Measurements from ENCODE around the gene CATSPERD.
"Not testable (repeated sequence)": the region's sequence is repeated elsewhere in the genome, so short reads cannot be mapped to it uniquely, and the experiment has no call there.

The CATSPERD gene

DNA sequence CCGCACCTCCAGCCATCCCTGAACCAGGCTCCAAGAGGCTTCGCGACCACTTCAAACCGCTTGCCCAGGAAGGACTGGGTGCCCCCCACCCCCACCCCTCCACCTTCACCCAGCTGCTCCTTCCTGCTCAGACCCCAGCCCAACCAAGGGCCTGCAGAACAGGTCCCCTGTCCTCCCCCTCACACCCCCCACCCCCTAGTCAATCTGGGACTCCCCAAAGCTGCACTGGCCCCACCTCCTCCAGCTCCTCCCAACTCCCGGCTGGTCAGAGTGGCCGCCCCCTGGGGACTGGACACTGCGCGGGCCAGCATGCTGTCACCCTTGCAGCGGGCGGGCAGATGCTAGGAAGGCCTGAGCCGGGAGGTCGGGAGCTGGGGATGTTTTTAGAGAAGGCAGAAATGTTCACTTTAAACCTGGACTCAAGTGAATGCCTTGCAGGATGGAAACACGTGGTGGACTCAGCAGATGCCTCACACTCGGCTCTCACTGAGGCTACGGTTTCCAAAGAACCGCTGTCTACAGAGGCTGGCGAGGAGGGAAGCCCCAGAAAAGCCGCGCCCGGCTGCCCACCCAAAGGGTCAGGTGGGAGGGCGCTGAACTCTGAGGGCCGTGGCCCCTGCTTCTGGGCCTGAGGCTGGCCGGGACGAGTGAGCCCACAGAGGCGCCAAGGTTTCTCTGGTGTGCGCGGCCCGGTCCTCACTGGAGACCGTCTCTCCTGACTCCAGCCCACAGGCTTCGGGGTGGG is 22.4 kb upstream of the CATSPERD start:
- no peak for DNase-seq

DNA sequence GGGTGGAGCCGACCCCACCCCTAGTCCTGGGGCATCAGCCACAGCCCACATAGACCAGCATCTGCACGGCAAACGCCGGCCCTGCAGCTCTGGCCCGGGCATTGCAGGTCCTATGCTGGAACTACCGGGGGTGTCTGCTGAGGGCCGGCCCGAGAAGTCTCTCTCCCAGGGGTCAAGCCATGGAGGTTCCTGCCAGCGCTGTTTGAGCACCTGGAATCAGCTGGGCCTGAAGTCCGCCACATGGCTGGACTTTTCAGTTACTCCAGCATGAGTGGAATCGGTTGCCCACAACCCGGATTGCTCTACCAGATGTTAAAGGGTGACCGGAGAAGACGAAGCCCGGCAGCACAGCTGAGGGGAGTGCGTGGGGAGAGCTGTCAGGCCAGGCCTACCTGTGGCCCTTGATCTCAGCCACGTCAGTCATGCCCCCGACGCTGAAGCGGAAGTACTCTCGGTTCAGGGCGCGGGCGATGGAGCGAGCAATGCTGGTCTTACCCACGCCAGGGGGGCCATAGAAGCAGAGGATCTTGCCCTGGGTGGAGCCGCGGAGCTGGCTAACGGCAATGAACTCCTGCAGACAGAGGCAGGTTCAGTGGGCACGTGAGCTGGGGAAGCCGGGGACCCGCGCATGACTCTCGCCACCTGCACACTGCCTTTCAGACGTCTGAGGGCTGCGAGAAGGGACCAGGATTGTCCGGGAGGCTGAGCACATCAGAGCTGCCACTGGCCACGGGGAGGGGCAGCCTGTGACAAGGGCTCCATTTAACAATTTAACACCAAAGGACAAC is 21.6 kb upstream of the CATSPERD start:
- DNase-seq = no peak

DNA sequence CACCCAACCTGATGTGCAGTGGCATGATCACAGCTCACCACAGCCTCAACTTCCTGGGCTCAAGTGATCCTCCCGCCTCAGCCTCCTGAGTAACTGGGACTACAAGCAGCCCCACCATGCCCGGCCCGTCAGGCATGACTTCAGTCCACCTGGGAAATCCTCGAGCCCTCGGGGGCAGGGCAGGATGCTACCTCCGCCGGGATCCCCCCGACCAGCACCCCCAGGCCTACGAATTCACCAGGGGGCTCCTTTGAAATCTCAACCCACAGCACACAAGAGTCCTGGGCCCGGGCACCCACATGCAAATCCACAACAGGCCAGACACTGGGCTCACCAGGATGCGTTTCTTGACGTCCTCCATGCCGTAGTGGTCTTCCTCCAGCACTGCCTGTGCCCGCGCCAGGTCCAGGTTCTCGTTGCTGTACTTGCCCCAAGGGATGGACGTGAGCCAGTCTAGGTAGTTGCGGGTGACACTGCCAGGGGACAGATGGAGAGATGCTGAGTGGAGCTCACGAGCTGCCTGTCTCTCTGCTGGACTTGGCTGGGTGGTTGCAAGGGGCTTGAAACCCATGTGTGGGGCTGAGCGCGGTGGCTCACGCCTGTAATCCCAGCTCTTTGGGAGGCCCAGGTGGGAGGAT is 19.9 kb upstream of the CATSPERD start:
- DNase-seq = no peak

DNA sequence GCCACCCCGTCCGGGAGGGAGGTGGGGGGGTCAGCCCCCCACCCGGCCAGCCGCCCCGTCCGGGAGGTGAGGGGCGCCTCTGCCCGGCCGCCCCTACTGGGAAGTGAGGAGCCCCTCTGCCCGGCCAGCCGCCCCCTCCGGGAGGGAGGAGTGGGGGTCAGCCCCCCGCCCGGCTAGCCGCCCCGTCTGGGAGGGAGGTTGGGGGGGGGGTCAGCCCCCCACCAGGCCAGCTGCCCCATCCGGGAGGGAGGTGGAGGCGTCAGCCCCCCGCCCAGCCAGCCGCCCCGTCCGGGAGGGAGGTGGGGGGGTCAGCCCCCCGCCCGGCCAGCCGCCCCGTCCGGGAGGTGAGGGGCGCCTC is 18.4 kb upstream of the CATSPERD start:
- DNase-seq = not testable (repeated sequence)

DNA sequence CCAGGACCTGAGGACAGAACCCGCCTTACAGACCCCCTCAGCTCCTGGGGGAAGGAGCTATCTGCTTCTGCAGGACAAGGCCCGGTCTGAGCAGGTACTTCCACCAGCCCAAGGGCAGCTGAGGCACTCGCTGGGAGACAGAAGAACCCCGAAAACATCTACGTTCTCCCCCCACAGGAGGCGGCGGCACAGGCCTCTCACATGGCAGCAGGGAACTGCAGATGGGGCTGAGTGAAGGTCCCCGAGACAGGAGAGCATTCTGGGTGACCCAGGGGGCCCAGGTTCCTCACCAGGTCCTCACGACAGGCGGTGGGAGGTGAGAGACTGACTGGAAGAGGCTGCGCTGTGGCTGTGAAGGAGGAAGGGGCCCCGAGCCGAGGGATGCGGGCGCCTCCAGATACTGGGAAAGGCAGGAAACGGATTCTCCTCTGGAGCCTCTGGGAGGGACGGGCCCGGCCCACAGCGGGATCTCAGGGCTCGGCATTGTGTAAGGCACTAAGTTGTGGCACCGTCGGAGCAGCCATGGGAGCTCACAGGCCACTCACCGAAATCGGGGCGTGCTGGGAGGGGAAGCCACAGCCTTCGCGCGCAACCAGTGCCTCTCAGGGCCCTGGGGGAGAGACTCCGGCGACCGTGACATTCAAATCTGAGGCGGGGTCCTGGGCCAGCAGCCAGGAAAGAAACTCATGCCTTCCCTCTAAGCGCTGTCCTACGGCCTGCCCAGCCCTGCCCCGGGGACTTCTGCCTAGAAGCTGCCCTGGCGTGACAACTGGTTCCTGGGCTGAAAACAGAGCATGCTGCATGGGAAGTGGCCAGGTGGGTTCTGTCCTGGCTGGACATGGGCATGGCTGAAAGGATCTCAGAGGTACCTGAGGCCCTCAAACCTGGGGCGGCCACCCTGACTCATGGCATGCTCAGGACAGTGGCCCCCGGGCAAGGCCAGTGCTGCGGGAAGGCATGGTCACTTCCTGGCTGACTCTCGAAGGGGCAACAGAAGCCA is 16.3 kb upstream of the CATSPERD start:
- DNase-seq = no peak

DNA sequence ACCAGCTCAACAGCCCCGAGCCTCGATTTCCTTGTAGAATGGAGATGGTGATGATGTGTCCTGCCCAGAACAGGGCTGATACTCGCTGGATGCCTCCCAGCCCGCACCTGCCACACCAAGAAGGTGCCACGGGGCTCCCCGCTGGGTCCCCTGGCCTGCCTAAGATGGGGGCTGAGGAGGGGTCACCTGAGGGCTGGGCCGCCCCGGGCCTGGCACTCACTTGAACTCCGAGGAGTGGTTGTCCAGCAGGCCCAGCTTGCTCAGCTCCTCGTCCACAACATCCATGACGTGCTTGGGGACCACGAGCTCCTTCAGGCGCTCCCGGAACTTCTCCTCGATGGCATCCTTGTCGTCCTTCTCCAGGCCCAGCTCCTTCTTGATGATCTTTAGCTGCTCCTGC is 14.9 kb upstream of the CATSPERD start:
- DNase-seq = no peak

DNA sequence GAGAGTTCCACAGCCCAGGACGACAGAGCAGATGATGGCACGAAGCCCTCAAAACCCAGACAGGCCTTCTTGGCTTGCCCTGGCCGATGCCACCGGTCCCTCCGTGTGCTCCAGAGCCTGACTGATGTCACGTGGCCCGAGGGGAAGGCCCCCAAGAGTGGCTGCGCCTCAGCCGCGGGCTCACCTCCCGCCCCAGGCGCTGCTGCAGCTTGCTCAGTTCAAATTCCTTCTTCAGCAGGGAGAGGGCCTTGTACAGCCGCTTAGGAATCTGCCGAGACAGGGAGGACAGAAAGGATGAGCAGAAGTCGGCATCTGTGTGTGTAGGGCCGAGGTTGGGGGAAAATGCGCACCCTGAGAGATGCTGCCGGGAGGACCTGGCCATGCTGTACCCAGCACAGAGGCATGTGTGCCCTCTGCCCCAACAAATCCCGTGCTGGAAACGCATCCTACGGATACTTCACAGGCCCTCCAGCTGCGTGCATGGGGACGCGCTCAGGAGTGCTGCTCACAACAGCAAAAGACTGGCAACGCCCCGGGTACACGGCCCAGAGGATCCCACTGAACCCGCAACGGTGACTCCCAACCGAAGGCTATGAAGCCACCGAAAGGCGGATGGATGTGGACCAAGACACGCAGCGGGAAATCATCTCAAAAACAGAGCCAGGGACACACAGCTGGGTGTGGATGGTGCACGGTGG is 13.4 kb upstream of the CATSPERD start:
- DNase-seq = no peak

DNA sequence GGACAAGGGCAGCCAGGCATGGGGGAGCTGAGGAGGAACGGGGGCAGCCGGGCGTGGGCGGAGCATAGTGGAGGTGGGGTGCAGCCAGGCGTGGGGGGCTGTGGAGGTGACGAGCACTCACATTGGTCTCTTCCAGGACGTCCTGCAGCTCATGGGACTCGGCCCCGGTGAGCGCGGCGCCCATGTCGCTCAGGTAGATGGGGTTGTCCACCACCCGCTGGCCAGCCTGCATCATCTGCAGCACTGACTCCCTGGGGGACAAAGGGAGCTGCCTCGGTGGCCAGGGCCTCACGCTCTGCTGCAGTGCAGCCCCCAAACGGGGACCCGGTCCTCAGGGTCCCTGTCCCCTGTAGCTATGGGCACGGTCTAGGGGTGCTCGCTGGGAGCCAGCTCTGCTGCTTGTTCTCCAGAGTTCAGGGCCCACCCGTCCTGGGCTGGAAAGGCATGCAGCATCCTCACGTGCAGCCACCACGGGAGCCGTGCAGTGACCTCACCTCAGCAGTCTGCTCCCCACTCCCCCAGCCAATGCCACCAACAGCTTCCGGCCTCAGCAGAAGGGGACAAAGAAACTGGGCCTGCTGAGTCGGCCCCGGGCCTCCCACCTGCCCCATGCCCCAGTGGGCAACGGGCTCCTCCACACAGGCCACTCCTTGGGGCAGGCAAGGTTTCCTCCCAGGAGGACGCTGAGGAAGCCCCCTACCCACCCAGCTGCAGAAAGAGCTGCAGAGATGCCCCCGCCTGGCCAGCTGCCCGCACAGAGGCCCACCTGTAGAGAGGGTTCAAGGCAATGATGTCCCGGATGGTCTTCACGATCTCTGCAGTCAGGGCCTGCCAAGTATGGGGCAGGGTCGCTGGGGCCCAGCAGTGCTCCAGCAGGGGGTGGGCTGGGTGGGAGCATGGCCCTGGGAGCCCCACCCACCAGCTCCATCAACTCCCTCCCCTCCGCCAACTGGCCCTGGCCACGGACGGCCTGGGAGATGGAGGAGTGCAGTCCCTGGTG is 12.6 kb upstream of the CATSPERD start:
- DNase-seq = no peak

DNA sequence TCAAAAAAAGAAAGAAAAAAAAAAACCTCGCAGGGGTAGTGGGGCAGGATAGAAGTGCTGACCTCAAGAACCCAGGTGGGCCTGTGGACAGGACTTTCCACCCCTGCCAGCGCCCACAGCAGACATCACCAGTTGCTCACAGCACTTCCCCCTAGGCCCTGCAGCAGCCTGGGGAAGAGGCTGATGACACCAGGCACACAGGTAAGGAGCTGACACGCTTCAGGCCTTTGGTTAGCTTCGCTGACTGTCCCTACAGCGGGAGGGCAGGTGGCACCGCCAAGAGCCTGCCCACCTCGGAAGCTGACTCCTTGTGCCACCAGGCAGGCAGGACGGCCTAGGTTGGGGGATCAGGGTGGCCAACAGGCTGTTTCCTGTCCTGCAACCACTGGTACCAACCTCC is 9.4 kb upstream of the CATSPERD start:
- DNase-seq = no peak

DNA sequence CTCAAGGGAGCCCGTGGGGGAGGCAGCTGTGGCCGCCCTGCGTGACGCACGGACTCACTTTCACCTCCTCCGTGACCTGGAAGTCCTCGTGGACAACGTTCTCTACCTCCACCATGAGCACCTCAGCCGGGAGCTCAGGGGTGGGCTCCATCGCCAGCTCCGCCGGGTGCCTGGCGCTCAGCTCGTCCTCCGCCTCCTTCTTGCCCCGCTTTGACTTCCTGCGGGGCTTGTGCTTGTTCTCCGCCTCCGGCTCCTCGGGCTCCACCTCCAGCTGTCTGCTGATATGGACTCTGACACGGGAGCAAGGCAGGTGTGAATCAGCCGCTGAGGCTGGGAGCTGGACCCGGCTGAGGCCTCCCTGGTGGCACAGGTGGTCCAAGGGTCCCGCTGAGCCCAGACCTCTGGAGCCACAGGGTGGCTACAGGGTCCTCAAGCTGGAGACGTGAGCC is 8.7 kb upstream of the CATSPERD start:
- no peak for DNase-seq

DNA sequence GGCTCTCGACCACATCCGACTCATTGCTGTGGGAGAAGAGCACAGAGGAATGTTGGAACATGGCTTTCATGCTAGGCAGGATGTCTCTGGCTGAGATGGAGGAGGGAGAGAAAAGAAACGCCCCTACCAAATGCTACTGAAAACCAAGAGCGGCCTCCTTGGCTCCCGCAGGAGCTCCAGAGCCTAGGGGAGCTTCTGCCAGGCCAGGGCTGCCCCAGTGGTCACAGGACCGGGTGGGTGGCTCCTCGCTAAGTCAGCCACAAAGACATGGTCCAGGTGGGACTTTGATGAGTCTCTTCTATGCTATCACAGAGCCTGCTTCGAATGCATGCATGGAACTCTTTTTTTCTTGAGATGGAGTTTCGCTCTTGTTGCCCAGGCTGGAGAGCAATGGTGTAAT is 7.2 kb upstream of the CATSPERD start:
- DNase-seq = no peak

DNA sequence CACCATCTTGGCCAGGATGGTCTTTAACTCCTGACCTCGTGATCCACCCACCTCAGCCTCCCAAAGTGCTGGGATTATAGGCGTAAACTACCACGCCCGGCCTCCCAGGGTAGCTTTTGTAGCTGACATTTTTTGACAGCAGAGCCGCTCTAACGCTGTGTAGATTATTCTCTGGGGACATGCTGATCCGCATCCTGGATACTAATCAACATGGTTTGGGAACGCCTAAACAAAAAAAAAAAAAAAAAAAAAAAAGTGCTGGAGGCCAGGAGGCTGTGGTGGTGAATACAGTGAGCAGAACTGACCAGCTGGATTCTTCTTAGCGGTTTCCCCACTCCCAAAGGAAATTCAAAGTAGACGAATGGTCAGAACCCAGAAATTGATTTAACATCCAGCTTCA is 5.6 kb upstream of the CATSPERD start:
- DNase-seq = no peak

DNA sequence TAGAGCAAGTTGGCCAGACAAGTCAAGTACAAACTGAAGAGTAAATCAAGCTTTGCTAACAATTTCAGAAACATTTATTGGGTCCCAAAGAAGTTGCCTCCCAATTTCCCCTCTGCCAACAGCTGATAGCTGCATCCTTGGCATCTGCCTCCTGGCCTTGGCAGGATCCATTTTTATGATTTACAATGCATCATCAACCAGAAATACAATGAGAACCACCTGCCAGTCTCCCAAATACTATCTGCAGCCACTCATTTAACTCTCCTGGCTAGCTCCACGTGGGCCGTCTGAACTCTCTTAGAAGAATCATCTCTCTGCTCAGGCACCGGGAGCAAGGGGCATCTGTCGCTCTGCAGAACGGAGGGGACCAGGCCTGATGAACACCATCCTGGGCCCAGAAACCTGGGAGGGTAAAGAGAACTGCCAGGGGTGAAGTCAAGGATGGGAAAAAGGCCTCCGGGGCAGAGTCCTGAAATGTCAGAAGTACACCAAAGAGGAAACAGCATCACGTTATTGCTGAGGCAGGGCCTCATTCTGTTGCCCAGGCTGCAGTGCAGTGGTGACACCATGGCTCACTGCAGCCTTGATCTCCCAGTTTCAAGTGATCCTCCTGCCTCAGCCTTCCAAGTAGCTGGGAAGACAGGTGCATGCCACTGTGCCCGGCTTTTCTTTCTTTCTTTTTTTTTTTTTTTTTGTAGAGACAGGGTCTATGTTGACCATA is 3.1 kb upstream of the CATSPERD start:
- peak; percentile 30 to 52 (median 46) for DNase-seq

DNA sequence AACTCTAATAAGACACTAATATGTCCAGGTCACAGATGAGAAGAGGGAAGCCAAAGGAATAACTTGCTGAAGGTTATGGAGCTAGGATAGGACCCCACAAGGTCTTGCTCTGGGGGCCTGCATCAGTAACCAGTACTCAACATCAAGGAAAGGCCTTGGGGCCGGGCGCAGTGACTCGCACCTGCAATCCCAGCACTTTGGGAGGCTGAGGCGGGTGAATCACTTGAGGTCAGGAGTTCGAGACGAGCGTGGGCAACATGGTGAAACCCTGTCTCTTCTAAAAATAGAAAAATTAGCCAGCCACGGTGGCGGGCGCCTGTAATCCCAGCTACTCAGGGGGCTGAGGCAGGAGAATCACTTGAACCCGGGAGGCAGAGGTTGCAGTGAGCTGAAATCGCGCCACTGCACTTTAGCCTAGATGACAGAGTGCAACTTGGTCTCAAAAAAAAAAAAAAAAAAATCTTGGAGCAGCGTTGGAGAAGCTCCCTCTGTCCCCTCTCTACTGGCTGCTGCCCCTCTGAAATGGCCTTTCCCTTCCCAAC is 2.3 kb upstream of the CATSPERD start:
- DNase-seq = peak; percentile 71 to 80 (median 76)

DNA sequence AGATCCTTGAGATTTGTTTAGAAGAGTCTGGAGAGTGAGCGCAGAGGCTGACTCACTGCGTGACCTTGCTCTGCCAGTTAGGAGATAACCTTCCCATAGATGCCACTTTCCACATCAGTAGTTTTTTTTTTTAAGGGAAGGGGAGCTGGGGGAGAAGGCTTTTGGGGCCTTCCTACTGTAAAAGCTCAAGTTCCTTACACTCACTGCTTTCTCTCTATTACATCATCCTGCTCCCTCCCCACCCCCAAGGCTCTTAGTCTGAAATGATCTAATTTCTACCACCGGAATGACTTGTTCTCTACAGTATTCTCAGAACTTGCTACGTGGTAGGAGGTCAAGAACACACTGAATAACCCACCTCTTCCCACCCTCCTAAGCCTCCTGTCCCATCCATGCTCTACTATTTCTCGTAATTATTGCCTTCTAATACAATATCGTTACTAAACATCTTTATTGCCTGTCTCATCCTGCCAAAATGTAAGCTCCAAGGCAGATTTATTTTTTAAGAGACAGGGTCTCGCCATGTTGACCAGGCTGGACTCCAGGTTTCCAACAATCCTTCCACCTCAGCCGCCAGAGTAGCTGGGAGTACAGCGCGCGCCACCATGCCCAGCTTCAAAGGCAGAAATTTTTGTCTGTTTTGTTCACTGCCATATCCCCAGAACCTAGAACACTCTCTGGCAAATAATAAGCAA is 1.7 kb upstream of the CATSPERD start:
- DNase-seq = peak; percentile 78 to 86 (median 81)

DNA sequence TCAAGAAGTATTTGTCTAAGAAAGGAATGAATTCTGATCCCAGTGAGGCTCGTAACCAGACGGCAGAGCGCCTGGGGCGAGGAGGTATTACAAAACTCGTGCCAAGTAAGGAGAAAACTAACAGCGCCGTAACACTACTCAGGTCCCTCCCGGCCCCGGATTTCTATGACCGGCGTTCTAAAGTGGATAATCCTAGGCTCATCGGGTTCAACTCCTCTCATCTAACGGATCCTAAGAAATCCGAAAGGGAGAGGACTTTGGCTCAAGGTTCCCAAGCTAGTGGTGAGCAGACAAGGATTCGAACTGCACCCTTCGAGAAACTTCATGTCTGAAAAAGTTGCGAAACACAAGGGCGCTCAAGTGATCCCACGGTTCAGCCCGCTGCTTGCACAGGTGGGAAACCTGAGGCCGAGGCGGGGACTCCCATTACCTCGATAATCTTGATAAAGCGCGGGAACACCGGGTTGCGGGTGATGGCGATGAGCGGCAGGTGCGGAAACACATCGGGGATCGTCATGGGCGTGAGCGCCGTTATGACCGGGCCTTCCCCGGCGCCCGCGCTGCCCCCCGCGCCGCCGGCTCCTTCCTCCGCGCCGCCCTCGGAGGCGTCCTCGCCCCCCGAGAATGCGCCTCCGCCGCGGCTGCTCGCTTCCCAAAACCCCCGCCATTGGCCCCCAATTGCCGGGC is 1.0 kb upstream of the CATSPERD start:
- DNase-seq = peak; percentile 31 to 41 (median 35)

DNA sequence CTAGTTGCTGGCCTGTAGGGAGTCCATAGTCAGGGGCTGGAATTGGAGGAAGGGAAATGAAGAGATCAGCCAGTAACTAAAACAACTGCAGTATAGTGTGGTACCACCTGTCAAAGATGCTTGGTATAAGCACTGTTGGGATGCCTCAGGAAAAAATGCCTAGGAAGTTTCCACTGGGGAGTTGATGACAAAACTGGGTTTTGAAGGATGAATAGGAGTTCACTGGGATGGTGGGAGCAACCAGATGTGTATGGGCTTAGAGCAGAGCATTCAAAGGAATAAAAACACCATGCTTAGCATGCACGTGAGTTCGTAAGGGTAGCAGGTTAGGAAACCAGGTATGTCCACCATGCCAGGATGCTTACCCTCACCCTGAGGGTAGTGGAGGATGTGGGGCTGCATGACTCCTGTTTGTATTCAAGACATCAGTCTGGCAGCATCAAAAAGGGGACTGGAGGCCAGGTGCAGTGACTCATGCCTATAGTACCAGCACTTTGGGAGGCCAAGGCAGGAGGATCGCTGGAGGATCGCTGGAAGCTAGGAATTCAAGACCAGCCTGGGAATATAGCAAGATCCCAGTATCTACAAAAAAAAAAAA is 7.1 kb downstream of the CATSPERD start:
- no peak for DNase-seq

DNA sequence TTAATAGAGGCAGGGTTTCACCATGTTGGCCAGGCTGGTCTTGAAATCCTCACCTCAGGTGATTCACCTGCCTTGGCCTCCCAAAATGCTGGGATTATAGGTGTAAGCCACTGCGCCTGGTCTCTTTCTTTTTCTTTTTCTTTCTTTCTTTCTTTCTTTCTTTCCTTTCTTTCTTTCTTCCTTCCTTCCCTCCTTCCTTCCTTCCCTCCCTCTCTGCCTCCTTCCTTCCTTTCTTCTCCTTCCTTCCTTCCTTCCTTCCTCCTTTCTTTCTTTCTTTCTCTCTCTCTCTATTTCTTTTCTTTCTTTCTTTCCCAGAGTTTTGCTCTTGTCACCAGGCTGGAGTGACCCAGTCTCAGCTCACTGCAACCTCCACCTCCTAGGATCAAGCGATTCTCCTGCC is 12.7 kb downstream of the CATSPERD start:
- not testable (repeated sequence) for DNase-seq
